ENCODE data around the gene TRIM50.
"Not testable (repeated sequence)": the region's sequence is repeated elsewhere in the genome, so short reads cannot be mapped to it uniquely, and the experiment has no call there.

The TRIM50 gene

DNA sequence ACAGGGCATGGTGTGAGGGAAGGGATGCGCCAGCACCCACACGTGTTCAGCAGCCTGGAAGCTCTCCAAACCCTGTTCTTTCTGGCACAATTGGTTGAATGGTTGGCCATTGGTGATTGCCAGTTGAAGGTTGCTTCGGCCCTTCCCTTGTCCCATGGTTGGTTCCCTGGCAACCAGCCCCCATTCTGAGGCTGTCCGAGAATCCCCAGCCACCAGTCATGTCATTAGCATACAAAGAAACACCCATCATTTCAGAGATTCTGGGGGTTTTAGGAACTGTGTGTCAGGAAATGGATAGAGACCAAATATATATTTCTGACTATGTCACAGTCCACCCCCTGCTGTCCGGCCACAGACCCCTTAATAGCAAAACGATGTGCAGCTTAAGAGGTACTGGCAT lies 21.9 kb upstream of the TRIM50 start:
- no peak for FAIRE-seq

DNA sequence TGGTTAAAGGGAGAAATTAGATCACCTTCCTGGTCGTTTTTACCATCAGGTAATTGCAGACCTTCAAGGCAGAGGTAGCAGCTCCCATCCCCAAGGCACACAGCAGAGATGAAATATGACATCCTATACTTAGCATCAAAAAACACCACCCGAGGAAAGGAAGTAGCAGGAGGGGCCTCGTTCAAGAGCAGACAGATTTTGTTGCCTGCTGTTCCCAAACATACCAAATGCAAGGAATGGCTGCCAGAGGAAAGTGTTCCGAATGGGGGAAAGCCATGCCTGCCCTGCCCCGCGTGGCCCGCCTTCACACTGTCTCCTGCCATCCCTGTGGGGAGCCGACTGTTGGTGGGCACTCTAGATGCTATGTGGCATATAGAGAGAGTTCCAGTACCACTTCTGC lies 18.1 kb upstream of the TRIM50 start:
- no peak for FAIRE-seq

DNA sequence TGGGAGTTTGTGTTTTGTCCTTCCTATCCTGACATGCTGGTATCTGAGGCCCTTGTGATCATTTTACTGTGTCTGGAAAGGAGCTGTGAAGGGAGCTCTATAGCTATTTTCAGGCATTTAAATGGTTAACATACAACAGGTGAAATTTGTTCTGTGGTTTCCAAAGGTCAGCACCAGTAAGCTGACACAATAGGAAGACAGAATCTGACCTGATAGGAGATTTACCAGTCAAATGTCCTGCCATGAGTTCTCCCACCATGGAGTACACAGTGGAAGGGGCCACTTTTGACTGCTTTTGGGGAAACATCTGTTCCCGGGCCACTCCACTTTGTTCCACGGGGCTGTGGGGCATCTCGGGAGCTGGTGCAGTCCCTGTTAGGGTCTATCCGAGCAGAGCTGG lies 17.7 kb upstream of the TRIM50 start:
- FAIRE-seq = no peak

DNA sequence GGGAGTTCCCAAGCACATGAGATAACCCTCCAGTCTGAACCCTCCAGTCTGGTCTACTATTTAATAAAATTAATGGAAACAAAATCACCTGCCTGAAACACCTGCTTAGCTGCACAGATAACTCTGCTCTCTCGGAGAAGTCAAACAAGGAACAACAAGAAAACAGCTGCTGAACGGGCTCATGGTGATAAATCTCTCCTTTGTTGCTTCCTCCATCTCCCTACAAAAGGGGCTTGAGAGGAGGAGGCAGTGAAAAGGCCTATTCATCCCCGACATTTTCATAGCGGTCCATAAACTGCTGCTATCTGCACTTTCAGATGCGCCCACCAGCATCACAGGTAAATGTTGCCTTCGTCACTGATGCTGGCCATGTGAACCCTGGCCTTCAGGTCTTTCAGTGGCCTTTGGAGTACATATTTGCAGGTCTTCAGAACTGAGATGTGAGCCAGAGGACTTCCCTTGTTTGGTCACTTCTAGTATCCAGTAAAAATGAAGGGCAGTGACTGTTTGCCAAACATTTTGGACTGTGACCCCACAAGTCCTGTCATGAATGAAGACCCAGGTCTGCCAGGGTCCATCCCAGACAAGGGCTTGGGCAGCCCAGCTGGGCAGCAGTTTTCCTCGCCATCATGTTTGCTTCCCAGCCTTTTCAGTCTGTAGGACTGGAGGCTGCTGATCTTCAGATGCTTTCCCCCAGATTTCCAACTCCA lies 15.9 kb upstream of the TRIM50 start:
- no peak for FAIRE-seq

DNA sequence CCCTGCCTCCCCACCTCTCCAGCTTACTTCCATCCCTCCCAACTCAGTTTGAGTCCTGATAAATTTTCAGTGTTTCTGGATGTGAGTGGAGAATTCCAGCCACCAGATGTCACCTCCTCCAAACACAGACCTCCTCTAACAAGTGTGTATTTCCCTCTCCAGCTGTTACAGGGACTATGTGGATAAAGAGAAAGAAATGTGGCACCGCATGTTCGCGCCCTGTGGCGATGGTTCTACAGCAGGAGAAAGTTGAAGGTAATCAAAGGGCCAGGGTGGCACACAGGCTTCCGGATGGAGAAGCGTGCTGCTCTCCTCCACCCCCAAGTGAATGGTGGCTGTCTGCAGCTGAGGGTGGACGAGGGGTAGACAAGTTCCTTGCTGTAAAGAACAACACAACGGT lies 14.8 kb upstream of the TRIM50 start:
- no peak for FAIRE-seq

DNA sequence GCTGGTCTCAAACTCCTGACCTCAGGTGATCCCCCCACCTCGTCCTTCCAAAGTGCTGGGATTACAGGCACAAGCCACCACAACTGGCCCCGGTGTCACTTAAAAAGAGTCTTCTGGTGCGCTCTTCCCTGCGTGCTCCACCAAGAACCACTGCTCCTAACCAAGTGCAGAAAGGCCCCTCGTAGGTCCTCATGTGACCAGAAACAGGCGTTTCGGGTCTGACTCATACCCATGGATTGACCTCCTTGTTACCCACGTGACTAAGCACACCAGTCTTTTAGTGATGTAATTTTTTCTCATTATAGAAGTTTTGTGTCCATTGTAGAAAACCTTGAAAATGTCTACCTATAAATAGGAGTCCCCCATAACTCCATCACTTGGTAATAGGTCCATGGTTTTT lies 14.0 kb upstream of the TRIM50 start:
- no peak for FAIRE-seq

DNA sequence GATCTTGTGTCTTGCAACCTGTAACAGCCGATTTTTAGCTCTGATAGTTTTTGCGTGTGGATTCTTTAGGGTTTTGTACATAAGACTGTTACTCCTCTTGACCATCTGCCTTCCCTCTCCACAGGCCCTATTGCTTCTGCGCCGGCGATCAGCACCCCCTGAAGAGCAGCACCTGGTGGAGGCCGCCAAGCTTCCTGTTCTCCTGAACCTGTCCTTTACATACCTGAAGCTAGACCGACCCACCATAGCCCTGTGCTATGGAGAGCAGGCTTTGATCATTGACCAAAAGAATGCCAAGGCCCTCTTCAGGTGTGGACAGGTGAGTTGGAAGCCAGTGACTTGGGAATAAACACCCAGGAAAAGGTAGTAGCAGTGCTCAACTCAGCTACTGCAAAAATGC lies 12.6 kb upstream of the TRIM50 start:
- FAIRE-seq = no peak

DNA sequence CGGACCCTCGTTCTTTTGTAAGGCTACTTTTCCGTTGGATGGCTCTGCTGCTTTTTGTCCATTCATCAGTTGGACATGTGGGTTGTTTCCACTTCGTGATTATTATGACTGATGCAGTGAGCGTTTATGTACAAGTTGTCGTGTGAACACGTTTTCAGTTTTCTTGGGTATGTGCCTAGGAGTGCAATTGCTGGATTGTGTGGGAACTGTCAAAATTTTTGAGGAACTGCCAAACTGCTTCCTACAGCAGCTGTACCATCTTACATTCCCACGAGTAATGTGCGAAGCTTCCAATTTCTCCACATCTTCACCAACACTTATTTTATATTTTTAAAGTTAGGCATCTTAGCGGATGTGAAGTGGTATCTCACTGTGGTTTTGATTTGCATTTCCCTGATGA lies 10.4 kb upstream of the TRIM50 start:
- no peak for FAIRE-seq

DNA sequence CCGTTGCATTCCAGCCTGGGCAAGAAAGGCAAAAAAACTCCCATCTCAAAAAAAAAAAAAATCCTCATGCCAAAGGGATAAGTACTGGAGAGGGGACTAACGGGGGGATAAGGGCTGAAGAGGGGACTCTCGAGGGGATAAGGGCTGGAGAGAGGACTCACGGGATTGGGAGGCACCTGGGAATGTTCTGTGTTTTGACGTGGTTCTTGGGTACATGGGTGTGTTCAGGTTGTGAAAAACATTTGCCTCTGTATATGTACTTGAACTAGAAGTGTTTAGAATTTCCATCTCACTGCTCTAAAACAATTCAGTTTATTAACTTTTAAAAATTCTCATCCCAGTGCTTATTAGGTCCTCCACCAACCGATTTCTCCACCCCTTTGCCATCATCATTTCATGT lies 4.6 kb upstream of the TRIM50 start:
- FAIRE-seq = no peak

DNA sequence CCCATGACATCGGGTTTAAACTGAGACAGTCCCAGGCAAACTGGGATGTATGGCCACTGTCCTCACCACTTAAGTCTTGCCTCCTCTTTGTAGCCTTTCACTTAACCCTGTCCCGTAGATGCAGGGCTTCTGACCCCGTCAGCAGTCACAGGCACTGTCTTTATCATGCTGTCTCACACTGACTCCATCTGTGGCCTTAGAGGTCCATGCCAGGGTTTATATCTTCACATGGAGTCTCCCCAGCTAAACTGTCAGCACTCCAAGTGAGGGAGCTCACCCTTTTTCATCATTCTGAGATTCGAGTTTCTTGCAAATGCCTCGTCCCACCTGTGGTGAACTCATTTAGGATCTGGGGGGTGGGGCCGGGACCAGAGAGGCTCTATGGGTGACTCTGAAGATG lies 2.9 kb upstream of the TRIM50 start:
- FAIRE-seq = no peak

DNA sequence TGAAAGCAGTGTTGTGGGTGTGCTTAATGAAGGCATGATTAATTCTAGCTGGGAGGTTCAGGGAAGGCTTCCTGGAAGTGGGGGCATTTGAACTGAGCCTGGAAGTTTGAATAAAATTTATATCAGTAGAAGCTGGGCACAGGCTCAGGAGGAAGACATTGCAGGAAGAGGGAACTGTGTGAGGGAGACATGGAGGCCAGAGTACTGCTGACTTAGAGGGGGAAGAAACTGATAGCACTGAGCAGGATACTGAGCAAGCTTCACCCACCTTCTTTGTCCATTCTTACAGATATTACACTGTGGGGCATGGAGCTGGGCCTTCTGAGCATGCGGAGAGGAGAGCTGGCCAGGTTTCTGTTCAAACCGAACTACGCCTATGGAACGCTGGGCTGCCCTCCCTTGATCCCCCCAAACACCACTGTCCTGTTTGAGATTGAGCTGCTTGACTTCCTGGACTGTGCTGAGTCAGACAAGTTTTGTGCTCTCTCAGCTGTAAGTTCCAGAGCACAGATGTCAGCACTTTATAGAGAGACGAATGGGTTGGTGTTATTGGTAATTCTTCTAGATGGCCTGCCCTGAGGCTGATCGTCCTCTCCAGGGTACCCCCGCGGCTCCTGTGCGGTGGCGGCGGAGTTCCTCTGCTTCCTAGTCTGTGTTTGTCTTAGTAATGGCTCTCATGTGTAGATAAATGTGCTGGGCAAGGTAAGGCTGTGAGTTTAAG lies 2.1 kb upstream of the TRIM50 start:
- no peak for FAIRE-seq

DNA sequence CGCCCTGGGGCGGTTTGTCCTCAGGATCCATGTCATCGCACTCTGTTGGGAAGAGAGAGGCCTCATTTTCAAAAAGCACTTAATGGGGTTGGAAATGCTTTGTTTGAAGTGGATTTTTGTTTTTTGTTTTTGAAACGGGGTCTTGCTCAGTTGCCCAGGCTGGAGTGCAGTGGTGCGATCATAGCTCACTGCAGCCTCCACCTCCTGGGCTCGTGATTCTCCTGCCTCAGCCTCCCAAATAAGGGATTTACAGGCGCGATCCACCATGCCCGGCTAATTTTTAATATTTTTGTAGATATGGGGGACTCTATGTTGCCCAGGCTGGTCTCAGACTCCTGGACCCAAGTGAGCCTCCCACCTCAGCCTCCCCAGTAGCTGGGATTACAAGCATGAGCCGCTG lies 814 bp upstream of the TRIM50 start:
- no peak for FAIRE-seq

DNA sequence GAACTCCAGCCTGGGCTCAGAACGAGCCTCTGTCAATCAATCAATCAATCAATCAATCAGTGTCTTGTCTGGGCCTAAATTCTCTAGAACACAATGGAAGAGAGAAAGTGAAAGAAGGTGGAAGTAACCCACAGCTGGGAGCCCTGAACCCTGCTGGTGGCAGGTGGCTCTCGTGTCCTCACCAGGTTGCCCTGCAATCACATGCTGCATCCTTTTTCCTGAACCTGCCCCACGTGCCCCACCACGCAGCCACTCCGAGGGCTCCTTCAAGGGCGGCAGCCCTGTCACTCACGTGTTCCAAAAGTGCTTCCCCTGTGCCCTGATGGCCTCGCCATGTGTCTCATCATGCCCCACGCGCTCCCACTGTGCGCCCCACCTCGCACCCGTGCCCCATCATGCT lies 433 bp downstream of the TRIM50 start:
- not testable (repeated sequence) for FAIRE-seq

DNA sequence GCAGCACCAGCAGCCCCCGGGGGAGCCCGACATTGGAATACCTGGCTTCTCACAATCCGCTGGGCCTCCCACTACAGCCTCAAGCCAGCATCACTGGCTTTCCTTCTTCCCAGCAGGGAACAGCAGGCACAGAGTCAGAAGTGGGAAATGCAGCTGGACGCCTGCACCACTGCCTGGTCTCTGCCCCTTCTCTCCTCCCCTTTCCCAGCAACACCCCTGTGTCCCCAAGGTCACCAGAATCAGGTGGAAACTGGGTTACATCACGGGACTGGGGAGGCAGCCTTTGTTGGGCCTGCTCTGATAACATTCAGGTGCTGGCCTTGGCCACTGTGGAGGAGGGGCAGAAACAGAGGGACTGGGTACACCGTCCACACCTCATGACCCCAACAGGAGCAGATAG lies 2.5 kb downstream of the TRIM50 start:
- FAIRE-seq = not testable (repeated sequence)

DNA sequence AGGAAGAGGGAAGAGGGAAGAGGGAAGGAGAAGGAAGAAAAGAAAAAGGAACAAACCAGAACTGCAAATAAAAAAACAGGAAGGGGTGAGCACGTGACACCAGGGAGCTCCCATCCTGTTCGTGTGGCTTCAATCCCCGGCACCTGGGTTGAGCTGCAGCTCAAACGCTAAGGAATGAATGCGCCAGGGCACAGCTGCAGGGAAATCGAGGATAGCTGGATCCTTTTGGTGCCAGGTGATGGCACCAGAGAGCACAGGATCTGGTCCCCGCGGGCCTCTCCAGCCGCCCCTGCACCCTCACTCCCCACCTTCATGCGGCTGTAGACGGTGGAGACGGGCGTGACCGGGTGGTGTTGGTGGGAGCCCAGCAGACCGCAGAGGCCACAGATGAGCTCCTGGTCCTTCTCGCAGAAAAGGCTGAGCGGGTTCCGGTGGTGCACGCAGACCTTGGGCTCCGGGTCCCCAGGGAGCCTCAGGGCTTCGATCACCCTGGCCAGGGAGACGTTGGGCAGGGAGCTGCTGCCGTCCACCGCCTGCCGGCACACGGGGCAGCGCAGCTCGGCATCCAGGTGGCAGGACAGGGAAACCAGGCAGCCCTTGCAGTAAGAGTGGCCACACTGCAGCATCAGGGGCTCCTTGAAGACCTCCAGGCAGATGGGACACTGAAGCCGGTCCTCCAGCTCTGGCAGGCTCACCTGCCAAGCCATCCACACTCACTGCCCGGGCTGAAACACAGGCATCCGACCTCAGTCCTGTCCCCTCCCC lies 3.6 kb downstream of the TRIM50 start:
- FAIRE-seq = not testable (repeated sequence)

DNA sequence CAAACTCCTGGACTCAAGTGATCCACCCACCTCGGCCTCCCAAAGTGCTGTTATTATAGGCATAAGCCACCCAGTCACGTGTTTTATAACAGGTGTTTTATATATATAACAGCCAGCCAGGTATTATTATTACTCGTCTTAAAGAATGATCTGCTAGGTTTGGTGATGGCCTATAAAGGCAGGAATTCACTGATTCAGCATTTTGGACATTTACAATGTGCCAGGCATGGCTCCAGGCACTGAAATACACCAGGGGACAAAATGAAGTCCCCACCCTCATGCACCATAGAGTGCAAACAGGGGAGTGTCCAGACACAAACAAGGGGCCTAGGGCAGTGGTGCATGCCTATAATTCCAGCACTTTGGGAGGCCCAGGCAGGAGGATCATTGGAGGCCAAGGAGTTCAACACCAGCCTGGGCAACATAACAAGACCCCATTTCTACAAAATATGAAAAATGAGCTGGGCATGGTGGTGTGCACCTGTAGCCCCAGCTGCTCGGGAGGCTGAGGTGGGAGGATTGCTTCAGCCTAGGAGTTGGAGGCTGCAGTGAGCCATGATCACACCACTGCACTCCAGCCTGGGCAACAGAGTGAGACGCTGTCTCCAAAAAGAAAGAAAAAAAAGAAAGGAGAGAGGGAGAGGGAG lies 4.3 kb downstream of the TRIM50 start:
- FAIRE-seq = not testable (repeated sequence)

DNA sequence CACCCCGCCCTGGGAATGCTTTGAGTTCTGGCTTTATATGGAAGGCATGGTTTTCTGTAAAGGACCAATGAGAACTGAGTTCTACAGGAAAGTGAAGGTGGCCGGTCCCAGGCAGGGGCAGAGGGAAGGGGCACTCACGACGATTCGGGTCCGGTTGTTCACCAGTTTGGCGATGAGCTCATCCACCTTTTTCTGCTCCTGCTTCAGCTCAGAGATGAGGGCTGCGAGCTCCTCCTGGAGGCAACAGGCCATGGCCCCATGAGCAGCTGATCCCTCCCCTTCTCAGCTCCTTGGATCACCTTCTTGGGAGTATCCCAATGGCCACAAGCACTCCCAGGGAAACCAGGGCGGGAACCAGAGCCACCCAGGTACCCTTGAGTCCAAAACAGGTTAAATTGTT lies 7.9 kb downstream of the TRIM50 start:
- FAIRE-seq = not testable (repeated sequence)

DNA sequence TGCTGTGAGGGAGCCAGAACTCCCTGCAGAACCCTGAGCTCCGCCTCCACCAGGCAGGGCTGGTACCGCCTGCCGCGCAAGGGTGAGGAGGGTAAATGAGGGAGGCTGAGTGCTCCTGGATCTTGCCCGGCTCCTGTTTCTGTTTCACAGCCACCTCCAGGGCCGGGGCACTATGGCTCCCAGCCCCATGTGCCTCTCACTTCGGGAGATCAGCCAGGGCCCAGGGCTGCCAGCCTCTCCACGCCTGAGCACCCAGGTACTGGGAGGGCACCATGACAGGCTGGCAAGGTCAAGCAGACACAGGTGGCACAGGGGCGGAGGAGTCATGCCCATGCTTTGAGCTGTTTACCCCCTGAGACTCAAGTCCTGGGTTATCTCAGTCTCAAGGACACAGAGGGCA lies 8.3 kb downstream of the TRIM50 start:
- not testable (repeated sequence) for FAIRE-seq

DNA sequence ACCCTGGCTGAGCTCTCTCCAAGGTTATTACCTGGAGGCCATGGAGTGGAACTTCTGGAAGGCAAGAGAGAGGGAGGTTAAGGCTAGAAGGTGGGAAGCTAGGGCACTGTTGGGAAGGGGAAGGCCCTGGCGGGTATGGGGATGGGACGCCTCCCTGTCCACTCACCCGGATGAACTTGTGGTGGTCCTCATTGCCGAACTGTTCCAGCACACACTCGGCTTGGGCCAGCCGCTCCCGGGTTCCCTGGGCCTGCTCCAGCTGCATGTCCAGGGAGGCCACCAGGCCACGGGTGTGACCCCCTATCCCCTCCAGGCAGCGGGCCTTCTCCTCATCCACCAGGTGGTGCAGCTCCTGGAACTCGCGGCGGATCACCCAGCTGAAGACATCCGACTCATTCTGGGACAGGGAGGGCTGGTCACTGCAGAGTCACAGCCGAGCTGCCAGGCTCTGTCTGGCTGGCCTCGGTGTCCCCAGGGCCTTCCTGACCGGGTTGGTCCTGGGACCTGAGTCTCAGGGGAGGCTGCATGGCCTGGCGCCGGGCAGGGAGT lies 9.2 kb downstream of the TRIM50 start:
- not testable (repeated sequence) for FAIRE-seq

DNA sequence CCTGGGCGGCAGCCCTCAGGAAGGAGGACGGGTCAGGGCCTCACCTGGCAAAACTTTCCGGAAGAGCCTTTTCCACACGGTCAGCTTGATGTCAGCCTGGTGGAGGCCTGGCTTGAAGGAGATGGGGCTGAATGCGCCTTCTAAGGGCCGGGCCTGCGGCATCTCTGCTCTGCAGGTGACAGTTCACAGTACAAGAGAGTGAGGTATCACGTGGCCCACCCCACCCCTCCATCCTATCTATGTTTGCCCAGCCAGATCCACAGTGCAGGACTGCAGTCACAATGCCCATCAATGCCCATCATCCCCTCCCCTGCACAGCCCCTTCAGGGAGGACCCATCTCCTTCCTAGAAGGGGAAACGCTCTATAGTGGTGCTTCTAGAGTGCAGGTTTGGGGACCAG lies 11.4 kb downstream of the TRIM50 start:
- FAIRE-seq = no peak

DNA sequence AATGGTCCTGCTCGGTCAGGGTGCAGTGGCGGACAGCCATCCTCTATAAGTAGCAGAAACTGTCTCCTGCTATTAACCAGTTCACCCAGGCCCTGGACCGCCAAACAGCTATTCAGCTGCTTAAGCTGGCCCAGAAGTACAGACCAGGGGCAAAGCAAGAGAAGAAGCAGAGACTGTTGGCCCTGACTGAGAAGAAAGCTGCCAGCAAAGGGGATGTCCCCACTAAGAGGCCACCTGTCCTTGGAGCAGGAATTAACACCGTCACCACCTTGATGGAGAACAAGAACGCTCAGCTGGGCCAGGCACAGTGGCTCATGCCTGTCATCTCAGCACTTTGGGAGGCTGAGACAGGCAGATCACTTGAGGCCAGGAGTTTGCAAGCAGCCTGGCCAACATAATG lies 13.6 kb downstream of the TRIM50 start:
- no peak for FAIRE-seq

DNA sequence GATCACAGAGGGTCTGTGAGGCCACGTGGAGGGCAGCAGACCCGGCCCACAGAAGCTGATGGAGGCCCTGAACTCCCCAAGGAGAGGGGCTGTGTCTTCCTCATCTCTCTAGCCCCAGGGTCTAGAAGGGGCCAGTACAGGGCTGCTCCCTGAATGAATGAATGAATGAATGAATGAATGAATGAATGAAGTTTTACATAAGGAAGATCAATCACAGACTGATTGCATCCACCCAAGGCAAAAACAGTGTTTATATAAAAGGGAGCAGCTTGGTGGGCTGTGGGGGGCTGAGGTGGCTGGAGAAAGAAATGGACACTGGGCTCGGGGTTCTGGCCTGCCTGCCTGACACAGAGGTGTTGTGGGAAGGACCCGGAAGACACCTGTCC lies 14.4 kb downstream of the TRIM50 start:
- FAIRE-seq = no peak

DNA sequence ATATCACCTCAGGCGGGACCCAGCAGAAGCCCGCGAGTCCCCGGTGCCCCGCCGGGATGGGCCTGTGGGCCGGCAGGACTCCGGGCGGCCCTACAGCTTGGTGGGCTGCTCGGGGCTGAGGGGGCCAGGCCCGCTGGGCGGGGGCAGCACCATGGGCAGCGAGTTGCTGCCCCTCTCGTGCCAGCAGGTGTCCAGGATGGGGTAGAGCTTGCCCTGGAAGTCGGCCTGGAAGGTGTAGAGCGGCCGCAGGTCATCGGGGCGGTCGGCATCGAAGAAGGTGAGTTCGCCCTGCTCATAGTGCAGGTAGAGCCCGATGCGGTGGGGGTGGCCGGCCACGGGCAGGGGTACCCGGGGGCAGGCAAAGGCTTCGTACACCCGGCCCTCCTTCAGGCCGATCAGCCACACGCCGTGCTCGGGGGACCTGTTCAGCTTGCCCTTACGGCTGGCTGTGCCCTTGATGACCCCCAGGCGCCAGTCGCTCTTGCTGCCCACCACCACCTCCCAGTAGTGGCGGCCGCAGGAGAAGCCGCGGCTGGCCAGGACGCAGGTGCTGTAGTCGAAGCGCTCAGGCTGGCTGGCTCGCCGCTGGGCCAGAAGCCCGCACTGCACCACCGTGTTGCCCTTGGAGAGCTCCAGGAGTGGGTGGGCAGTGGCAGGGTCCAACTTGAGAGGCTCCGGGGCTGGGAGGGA lies 14.9 kb downstream of the TRIM50 start:
- FAIRE-seq = no peak

Data from islet of Langerhans (tissue), 1 donor.